SHP77 treated with DMSO at 0.1 percent for 48 hours (cell line): ENCODE measurements around the gene TIMM17B.

Source experiments
- DNase-seq: peaks from one replicate; lab custom pipeline; 2025; lab: John Stamatoyannopoulos, UW

Gene TIMM17B

DNA sequence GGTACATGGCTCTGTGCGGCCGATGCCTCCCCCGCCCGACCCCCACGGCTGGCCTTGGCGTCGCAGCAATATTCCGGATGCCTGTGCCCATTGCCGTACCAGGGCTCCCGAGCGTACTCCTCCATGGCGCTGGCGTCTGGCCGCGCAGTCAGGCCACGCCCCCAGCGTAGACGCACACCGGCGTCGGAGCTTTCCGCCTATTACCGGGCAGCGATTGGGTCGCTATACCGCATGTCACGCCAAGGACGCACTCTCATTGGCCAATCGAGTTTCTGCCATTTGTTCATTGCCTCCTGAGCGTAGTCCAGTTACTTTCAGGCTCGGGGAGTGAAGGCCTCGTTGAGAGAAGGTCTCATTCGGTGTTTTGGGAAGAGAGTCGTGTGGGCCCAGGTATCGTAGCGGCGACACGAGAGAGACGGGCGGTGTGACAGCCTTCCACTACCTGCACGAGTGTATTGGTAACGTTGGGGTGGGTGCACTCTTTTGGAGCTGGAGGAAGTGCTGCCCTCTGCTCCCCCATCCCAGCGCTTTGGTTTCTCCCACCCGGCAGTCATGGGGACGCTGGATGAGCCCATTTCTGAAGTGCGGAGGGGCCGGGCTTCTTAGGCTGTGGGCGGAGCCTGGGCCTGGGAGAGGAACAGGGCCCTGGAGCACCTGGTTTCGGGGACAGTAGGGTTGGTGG lies at the start of gene TIMM17B, which contains the start of gene PQBP1:
Gene TIMM17B, minus strand, starts transcription at position 144 of the 682 bp plus-strand sequence. Its CDS starts 19 bp downstream, at position 125.
Gene PQBP1, plus strand, starts transcription at position 306 of the 682 bp plus-strand sequence. CDS start 580 bp downstream, outside the sequence.
- peak; percentile 77 for DNase-seq

DNA sequence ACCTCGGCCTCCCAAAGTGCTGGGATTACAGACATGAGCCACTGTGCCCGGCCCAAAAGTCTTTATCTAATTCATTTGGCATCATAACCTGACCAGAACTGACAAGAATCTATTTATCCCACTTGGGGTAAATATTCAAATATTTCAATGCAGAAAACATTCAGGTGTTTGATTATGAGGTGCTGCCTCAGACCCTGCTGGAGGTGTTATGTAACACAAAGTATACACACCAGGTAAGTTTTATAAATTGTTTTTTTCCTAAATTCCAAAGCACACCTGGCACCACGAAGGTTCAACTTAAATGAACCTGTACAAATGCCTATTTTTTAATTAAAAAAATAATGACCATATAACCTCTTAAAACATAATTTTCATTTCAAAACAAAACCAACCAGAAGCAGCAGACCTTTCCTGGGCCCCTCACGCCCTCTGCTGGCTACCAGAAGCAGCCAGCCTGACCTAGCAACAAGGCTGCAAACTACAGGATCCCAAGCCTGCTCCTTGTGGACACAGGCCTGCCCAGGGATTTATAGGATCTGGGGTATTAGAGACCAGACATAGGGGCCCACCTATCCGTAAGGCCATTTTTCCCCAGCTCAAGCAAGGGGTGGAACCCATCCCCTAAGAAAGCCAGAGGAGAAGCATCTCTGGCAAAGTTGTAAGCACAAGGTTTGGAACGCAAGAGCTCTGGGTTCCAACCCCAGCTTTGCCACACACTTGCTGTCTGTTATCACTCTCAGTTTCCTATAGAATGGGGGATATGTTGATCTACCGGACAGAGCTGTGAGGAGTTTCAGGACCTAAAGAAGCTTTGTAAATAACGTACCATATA lies 48.2 kb upstream of the TIMM17B start:
- no peak for DNase-seq

DNA sequence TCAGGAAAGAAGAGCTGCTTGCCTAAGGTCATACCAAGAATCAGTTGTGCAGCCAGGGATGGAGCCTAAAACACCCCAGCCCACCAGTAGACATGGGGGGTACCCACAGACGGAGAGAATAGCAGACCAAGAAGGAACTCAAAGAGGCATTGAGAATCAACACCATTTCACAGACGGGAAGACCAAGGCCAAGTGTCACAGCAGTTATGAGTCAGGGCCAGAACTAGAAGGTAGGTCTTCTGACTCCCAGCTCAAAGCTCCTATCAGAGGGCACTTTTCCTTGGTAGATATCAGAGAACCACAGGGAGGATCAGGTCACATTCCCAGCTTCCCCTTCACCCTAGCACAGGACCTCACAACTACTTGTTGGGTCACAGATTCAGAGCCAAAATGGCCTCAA lies 45.3 kb upstream of the TIMM17B start:
- no peak for DNase-seq

DNA sequence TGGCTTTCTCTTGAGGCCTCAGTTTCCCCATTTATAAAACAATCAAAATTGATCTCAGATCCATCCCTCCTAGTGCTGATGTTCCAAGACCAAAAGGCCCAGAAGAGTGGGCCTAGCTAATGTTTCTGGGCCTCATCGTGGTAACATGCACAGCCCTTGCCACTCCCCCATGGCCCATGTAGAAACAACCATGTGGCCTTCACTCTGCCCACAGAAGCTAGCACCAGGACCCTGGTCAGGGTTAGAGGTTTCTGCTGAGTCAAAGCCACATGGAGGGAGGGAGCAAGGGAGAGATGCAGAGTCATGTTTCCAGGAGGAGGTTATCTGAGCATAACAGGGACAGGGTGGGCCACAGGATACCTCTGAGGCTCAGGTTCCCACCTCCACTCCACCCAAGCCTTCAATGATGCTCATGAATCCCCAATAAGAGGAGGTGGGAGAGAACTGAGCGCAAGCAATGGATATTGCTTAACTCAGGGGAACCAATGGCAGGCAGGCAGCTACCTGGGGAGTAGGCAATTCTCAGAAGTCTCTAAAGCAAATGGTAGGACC lies 42.9 kb upstream of the TIMM17B start:
- DNase-seq: no peak

DNA sequence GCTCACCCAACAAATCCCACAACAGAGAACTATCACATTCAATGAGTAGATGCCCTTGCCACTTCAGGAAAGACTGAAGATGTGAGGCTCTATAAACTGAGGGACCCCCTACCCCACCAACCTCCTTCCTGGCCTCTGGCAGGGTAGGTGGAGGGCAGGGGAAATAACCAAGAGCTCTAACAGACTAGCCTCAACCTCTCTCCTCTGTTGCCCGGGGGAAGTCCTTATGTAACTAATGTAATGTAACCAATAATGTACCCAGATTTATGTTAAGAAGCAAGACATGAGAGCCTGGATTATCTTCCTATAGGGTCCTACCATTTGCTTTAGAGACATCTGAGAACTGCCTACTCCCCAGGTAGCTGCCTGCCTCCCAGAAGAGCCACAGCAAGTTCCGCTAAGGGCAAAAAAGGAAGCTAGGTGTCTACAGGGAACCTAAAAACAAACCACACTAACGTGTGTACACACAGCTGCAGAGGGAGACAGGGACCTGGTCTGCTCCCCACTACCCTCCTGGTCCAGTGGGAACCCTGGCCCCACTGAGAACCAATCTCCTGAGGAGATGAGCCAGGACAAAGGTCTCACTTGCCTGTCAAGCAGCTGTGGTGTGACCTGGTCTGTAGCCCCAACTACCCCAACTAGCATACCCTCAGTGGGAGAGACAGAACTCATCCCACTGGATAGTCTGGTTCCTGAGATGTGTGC lies 42.1 kb upstream of the TIMM17B start:
- no peak for DNase-seq

DNA sequence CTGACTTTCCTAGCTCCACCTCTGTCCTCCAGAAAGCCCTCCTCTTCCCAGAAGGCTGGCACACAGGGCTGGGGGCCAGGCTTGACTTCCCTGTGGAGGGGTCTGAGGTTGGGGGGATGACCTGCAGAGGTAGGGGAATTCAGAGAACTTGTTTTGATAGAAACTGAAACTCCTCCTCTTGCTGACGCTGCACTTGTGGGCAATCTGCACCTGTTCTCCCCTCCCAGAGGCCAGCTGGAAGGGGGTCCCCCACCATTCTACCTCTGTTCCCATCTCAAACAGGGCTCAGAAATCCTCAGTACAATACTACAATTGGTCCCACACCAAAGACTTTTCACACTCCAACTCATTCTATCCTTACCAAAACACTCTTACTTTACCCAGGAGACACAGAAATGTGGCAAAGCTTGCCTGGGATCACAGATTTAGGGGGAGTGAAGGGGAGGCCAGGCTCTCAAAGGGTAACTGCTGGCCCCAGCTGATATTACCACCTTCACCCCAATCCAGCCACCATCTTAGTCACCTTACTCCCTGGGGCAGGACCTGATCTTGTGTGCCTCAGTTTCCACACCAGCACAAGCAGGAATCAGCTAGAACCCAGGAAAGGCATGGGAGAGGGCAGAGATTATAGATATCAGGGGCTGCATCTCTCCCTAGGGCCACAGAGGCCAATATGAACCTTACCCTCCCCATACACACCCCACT lies 41.3 kb upstream of the TIMM17B start:
- no peak for DNase-seq

DNA sequence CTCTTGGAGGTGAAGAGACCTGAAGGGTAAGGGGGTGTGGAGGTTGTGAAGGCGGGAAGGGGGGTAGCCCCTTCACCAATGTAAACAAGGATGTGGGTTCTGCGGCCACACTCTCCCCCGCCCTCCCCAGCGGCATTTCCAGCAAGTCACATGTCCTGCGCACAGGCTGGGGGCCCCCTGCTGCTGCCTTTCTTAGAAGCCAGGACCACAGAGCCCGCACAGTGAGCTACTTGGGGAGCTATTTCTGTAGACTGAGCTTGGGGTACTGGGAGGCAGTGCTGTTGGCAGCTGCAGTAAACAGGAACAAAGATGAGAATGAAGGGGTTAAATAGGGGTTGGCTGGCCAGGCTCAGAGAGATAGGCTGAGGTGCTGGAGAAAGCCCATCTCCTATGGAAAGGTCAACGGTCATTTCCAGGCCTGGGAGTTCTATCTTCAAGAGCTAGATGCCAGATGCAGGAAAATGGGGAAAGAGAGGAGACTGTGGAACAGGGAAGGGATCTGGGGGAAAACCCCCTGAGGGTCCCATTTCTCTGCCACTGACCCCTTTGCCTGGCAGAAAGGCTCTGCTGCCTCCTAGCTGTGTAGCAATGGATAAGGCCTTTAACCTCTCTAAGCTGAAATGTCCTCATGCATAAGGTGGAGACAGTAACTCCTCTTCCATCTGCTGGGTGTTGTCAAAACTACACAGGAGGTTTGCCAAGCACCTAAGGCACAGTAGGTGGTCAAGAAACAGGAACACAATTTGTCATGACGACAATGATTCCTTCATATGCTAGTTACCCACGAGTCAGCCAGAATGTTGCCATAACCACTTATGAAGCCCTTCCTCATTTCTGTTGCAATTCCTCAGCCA lies 39.7 kb upstream of the TIMM17B start:
- DNase-seq: no peak

DNA sequence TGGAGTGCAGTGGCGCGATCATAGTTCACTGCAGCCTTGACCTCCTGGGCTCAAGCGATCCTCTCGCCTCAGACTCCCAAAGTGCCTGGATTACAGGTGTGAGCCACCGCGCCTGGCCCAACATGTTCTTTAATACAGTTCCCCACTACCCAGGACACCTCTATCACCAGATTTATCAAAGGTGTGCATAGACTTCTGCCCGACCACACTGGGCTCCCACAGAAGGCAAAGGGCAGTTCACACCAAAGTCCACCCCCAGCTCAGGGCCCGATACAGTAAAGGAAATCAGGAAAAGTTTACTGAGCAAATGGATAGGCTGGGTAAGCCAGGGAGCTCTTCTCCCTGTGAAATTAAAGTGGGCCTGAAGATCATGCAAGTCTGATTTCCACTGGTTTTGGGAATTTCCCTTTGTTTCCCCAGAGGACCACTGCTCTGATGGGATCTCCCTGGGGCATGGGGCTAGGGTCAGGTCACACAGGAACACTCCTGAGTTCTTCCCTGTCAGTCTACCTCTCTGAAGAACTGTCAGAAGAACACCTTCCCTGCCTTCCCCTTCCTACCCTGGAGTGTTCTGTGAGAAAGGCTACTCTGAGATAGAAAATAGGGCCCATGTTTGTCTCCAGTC lies 39.0 kb upstream of the TIMM17B start:
- no peak for DNase-seq

DNA sequence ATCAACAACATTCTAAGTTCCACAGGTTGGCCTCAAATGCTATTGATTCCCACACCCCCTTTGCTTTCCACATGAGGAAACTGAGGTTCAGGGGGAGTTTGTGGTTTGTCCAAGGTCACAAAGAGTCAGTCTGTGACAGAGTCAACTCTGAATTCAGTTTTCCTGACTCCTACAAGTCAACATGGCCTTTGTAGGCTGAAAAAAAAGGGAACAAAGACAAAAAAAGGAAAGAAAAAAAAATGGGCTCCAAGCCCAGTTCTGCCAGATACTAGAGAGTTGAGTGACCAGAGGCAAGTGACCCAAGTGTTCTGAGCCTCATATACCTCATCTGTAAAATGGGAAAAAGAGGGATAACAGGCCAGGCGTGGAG lies 37.7 kb upstream of the TIMM17B start:
- DNase-seq: no peak

DNA sequence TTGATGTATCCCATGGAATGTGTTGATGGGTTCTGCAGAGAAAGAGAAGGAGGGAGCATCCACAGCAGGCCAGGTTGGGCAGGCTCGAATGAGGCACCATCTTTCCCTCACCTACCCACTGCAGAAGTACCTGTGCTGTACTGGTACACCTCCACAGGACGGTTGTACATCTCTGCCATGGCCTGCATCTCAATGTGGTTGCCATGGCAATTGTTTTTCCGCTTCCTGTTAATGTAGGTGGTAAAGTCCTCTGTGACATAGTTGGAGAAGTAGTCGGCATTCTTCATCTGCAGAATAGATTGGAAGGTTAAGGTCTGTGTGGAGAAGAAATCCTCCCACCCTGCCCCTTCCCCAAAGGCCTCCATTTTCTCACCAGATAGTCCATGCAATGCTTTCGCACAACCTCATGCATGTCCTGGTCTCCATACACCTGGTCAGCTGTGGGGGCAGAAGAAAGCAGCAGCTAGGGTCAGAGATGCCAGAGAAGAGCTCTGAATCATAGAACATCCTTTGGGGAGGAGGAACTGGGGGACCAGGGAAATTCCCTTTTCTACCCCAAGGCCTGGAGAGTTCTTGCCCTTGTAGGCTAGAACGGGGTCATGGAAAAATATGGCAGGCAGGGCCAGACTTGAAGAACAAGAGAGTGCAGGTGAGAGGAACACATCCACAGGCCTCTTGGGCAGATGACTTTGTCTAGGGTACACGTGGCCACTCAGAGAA lies 37.2 kb upstream of the TIMM17B start:
- no peak for DNase-seq

DNA sequence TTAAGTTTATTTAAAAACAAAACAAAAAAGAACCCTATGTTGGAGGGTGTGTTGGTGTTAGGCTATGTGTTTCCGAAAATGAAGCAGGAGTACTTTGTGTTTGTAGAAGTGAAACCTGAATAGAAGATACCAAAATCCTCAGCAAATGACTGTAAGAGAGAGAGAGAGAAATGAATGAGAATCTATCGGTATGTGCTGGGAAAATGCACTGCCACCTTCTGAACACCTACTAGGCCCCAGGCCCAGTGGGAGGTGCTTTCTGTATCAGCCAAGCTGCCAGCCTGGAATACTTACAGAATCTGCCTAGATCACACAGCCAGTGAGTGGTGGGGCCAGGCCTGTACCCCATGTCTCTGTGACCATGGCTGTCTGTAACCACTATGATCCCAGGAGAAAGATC lies 36.2 kb upstream of the TIMM17B start:
- DNase-seq: no peak

DNA sequence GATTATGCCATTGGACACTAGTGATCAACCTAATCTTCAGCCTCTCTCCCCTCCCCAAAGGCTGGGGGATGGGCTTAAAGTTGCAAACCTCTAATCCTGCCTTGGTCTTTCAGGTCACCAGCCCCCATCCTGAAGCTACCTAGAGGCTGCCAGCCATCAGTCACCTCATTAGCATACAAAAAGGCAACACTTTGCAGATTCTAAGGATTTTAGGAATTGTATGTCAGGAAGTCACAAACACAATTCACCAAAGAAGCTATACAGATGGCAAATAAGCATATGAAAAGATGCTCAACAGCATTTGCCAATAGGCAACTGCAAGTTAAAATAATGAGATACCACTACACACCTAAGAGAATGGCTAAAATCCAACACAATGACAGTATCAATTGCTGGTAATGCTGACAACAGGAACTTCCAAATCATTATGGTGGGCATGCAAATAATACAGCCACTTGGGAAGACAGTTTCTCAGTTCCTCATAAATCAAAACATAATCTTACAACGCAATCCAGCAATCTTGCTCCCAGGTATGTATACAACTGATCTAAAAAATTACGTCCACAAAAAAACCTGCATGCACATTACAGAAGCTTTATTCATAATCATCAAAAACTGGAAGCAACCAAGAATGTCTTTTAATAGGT lies 30.3 kb upstream of the TIMM17B start:
- no peak for DNase-seq

DNA sequence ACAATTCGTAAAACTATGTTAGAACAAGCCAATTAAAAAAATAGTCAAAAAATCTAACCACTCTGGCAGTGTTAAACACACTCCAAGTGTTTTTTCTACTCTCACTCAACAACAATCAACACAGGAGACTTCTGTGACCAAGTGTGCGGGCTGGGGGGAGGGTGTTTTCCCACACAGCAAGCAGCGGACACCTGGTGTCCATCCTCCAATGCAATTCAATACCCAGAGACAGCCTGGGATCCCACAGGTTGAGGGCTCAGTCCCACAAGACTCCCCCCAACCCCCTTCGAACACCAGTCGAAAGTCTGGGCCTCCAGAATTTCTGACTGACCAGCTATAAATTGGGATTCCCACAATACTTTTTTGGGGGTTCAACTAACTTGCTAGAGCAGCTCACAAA lies 29.6 kb upstream of the TIMM17B start:
- DNase-seq: no peak

DNA sequence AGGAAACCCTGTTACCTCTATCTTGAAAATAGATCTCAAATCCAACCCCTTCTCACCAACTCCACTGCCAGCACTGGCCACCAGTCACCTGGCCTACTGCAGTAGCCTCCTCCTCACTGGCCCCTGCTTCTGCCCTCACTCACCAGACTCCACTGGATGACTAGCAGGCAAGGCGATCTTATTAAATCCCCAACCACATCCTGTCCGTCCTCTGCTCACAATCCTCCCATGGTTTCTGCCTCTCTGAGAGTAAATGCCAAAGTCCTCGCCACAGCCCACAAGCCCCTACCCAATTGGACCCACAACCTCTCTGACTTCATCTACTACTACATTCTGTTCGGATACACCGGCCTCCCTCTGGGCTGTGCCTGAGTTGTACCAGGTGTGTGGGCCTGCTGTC lies 26.7 kb upstream of the TIMM17B start:
- no peak for DNase-seq

DNA sequence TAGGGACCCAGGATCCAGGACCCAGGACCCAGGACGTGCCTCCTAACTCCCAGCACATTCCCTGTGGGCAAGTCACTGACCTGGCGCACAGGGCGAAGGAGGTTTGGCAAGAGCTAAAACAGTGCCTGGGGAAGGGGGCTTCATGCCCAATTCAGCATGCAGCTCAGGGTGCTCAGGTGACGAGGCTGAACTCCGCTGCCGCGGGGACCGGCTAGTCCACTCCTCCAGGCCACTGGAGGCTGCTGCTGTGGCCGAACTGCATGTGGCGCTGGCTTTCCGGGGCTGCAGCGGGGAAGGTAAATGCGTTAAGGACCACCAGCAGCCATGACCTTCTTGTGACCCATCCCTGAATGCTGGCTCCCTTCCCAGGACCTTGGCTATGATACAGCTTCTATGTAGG lies 26.2 kb upstream of the TIMM17B start:
- DNase-seq: no peak

DNA sequence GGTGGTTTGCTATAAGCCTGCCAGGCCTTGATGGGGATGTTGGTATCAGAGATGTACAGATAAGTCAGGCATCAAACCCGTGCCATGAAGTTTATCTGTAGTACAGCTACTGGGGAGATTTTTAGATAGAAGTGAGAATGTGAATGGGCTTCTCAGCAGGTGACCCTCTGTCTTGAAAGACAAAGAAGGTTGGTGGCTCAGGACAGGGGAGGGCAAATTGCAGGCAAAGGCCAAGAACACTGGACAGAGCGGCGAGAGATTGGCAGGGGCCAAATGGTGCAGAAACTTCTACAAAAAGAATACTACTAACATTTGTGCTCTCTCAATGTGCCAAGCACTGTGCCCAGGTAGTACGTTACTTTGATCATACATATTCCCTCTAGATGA lies 23.1 kb upstream of the TIMM17B start:
- no peak for DNase-seq

DNA sequence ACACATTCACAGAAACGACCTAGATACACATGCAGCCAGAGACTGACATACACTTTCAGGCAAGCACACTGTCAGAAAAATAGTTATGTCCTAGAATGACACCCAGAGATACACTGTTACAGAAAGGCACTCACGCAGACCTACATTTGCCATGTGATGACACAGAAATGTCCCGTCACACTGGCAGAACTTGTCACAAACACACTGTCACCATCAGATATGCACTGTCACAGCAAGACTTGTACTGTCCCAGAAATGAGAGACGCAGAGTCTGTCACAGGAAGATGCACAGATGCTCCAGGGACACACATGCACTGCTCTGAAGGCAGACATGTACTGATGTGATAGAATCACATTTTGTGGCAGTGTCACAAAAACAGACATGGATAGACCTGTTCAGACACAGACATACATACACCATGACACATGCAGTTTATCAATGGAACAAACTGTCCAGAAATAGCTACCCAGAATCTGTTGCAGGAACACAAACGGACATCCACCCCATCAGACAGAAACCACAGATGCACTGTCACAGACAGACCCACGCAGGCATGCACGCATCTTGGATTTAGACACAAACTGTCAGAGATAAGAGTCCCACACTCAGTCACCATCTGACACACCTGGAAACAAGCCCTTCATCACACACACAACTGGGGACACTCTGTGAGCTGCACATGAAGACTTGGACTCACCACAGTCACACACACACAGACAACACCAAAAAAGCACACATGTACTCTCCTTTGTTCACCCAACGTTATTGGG lies 22.6 kb upstream of the TIMM17B start:
- no peak for DNase-seq

DNA sequence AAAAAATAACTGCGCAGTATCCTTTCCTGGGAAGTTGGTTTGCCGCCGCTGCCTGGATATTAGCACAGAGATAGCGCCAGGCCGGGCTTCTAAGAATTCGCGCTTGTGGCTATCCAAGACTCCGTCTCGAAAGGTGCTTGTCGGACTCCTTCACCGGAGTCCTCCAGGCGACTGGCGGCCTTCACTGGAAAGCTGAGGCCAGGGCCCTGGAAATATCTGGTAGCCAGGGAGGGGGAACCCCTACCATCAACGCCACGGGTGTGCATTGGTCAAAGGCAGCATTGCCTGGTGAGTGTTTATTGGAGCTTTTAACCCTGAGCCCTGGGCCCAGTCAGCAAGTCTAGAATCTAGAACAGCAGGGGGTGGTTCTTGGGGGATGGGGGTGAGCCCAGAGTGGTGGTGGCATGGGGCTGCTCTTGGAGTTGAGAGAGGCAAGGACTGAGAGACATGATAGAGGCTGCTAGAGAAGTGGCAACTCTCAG lies 21.8 kb upstream of the TIMM17B start:
- no peak for DNase-seq
